ENCODE results near the gene ANKRD33B.

GRCh38 chr5:10604975-10605374 is 41.1 kb downstream of the ANKRD33B start:
- TF ChIP-seq CTCF (IDR thresholded peaks at IDR 0.05) (no peak), POLR2AphosphoS5 (IDR thresholded peaks at IDR 0.05; ENCODE audit: insufficient read depth in 1 of 2, low read depth in 1 of 2) (no peak), POLR2A (IDR thresholded peaks at IDR 0.05) (no peak)

All from vagina (tissue), 2 donors.